ENCODE results near the gene INPP4A. TPM values are rescaled to one million over a fixed set of nuclear protein-coding genes. Genes with fewer than 3 reads are reported as not detected.

INPP4A gene
- total RNA-seq, 4 donors from 2014 or later = 30.7 to 58.9 (median 39.4) TPM

DNA sequence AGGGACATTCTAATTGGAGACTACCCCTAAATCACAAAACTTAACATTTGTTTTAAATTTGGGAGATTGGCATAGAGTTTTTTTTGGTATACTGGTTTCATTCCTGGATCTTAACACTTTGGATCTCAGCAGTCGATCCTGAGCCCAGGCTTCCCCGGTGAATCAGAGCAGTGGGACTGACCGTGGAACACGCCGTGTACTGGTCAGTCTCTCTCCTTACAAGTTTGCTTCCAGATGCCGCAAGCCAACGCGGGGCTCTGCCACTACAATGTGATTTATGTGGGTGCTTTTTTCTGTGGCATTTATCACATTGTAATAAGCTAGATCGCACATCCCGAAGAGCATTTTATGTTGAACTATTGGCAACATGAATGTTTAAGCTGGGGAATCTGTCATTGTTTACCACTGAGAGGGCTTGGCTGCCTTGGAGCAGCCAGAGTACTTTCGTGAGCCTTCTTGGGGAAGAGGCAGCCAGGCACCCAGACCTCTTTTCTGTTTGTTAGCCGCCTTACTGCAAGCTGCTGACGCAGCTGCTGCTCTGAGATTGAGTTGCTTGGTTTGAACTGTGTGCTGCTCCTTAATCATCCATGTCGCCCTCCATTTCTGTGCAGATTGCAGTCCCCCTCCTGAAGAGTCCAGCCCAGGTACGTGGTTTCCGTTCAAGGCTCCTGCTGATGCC, 114.3 kb downstream of the INPP4A start:
- Histone ChIP-seq H3K4me1 (peaks cover 44 to 50% (median 47%) of the 10 kb centered on the region in 4 donors), H3K27ac (replicated peaks in 1 of 4) (peak overlapping the region; percentile 73 to 85 (median 78)), H3K9me3 (no peaks in the 10 kb centered on the region), H3K4me3 (no peak overlapping the region), H3K36me3 (peaks cover 27 to 55% (median 44%) of the 10 kb centered on the region in 4 donors), H3K27me3 (no peaks in the 10 kb centered on the region)
- WGBS = 89% methylated on average over 16 of the region's 16 CpGs
- intact Hi-C loops (cut with DNase I) = no loop called here
- TF ChIP-seq POLR2AphosphoS5 (IDR thresholded peaks at IDR 0.05) (no peak), EP300 (IDR thresholded peaks at IDR 0.05) (no peak), POLR2A (IDR thresholded peaks at IDR 0.05; ENCODE audit: low read depth) (no peak)
- TF ChIP-seq, protein P1, sequence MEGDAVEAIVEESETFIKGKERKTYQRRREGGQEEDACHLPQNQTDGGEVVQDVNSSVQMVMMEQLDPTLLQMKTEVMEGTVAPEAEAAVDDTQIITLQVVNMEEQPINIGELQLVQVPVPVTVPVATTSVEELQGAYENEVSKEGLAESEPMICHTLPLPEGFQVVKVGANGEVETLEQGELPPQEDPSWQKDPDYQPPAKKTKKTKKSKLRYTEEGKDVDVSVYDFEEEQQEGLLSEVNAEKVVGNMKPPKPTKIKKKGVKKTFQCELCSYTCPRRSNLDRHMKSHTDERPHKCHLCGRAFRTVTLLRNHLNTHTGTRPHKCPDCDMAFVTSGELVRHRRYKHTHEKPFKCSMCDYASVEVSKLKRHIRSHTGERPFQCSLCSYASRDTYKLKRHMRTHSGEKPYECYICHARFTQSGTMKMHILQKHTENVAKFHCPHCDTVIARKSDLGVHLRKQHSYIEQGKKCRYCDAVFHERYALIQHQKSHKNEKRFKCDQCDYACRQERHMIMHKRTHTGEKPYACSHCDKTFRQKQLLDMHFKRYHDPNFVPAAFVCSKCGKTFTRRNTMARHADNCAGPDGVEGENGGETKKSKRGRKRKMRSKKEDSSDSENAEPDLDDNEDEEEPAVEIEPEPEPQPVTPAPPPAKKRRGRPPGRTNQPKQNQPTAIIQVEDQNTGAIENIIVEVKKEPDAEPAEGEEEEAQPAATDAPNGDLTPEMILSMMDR (IDR thresholded peaks at IDR 0.05) = no peak
- DNase-seq (ENCODE audit: extremely low spot score) = no peak

DNA sequence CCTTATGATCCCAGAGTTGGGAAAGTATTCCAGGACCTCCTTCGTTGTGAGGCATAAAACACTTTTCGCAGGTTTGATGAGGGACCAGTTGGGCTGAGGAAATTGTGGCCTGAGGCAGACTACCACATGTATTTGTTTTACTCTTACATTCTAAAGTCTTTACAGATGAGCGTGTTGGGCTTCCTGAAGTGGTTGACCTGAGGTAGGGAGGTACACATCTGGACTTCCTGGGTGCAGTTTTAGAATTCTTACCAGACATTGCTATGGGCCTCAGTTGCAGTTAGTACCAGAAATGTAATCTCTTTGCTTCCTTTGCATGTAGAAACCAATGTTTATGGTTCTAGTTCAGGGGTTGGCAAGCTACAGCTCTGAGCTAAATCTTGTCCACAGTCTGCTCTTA, 114.9 kb downstream of the INPP4A start:
- DNase-seq (ENCODE audit: extremely low spot score) = no peak
- Histone ChIP-seq H3K27ac (replicated peaks in 1 of 4) (peak overlapping the region; percentile 73 to 85 (median 78)), H3K4me3 (no peak overlapping the region), H3K36me3 (peaks cover 27 to 55% (median 44%) of the 10 kb centered on the region in 4 donors), H3K4me1 (peaks cover 44 to 50% (median 46%) of the 10 kb centered on the region in 4 donors), H3K9me3 (no peaks in the 10 kb centered on the region), H3K27me3 (no peaks in the 10 kb centered on the region)
- WGBS = 91% methylated on average over 3 of the region's 3 CpGs
- TF ChIP-seq, protein P1 (IDR thresholded peaks at IDR 0.05) = no peak
- TF ChIP-seq POLR2AphosphoS5 (IDR thresholded peaks at IDR 0.05) (no peak), EP300 (IDR thresholded peaks at IDR 0.05) (no peak), POLR2A (IDR thresholded peaks at IDR 0.05; ENCODE audit: low read depth) (no peak)
- intact Hi-C loops (cut with DNase I) = no loop called here

DNA sequence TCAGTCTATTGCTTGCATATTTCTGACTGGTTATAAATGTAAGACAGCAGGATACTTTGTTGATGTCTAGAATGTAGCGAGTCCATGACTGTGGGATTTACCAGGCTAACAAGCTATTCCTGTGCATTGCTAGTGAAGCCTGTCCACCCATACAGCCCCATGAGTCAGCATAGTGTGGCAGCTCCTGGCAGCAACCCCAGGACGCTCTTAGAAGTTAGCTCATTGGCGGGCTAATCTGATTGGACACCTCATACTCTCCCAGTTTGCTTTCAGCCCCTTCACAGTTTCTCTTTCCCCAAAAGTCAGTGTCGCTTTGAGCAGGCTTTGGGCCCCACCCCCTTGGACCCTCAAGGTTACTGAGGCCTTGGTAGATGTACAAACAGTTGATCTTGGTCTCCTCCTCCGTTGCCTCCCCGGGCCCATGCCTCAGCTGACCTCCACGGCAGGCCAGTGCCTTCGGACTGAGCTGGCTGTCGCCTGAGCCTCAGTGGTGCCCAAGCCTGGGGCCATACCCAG, 115.7 kb downstream of the INPP4A start:
- H3K27ac ChIP-seq (replicated peaks in 1 of 4) = peak overlapping the region; percentile 73 to 85 (median 78)
- H3K36me3 ChIP-seq = peaks cover 30 to 55% (median 44%) of the 10 kb centered on the region in 4 donors
- intact Hi-C loops (cut with DNase I) = loop anchor here (10.0 kb wide), 1 partner anchor 116 kb away; the partner anchor contains the start of gene INPP4A
- TF ChIP-seq POLR2AphosphoS5 (IDR thresholded peaks at IDR 0.05) (peak; percentile 6 to 20), POLR2A (IDR thresholded peaks at IDR 0.05; ENCODE audit: low read depth) (no peak)
- 65% methylated on average over 6 of the region's 9 CpGs for WGBS
- H3K4me1 ChIP-seq = peaks cover 44 to 50% (median 47%) of the 10 kb centered on the region in 4 donors
- no peak overlapping the region for H3K4me3 ChIP-seq
- no peaks in the 10 kb centered on the region for H3K9me3 ChIP-seq
- no peak for DNase-seq (ENCODE audit: extremely low spot score)
- no peaks in the 10 kb centered on the region for H3K27me3 ChIP-seq

DNA sequence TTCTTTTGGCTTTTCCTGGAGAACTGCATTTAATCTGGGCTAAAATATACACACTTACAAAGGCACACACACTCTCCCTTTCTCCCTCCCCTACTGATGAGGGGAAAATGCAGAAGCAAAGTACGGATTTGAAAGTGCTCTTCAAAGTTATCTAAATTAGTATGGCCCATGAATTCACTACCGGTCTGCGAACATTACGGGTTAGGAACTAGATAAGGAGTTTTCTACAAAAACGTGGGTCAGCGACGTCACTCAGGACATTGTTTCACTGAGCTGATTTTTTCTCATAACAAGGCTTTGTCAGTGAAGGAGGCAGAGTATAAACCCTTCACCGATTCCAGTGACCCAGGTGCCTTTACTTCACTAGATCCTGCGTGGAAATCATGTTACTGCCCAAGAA, 116.4 kb downstream of the INPP4A start:
- 90% methylated on average over 9 of the region's 9 CpGs for WGBS
- Histone ChIP-seq H3K36me3 (peaks cover 30 to 55% (median 44%) of the 10 kb centered on the region in 4 donors), H3K27me3 (no peaks in the 10 kb centered on the region), H3K27ac (replicated peaks in 1 of 4) (peak overlapping the region; percentile 73 to 85 (median 78)), H3K4me1 (peaks cover 44 to 50% (median 46%) of the 10 kb centered on the region in 4 donors), H3K9me3 (no peaks in the 10 kb centered on the region), H3K4me3 (no peak overlapping the region)
- no peak for DNase-seq (ENCODE audit: extremely low spot score)
- TF ChIP-seq, protein P1 (IDR thresholded peaks at IDR 0.05) = no peak
- no peak for TF ChIP-seq POLR2A (IDR thresholded peaks at IDR 0.05; ENCODE audit: low read depth)
- no peak for TF ChIP-seq POLR2AphosphoS5 (IDR thresholded peaks at IDR 0.05)
- no peak for TF ChIP-seq EP300 (IDR thresholded peaks at IDR 0.05)
- intact Hi-C loops (cut with DNase I) = loop anchor here (10.0 kb wide), 1 partner anchor 116 kb away; the partner anchor contains the start of gene INPP4A
